K562 (cell line): ENCODE data around the gene COLQ. TPM values are rescaled to one million over a fixed set of nuclear protein-coding genes. Genes with fewer than 3 reads are reported as not detected.
A peak's percentile ranks its signal among the peaks of the same experiment; 100 is the strongest.

ENCODE experiments used
- ATAC-seq: fragments of 200-7000 bp; cut with Tn5 transposase; 3 replicates; pipeline ENCODE4 v1.9.1; 2020; ENCODE audit warnings: moderate library complexity
- BruUV-seq: library from RNA; stranded (reverse); fragments of 400-500 nt; replicated peaks from 2 replicates; lab custom pipeline; 2021; lab: Mats Ljungman, UMichigan
- CTCF ChIA-PET: fragments of 300-600 bp; formaldehyde crosslinking; extraction: SDS; loops from one replicate; lab custom pipeline; 2021; ENCODE audit warnings: low intra/inter-chr PET ratio; lab: Yijun Ruan, JAX
- POLR2A ChIA-PET: fragments of 300-600, 350-650 bp; sonication (Branson Sonifier 250); formaldehyde crosslinking; extraction: SDS; loops from one replicate; lab custom pipeline; 2021; ENCODE audit warnings: antibody characterized with exemption, inconsistent platforms; lab: Yijun Ruan, JAX
- DNase-seq, 4 experiments: peaks; one replicate each; pipeline versions ENCODE4 v3.0.0 to v3.0.0-alpha.2; 2011 to 2018; ENCODE audit warnings: low spot score in 3 of 4, mixed read lengths in 3 of 4; ENCODE audit errors: extremely low read depth in 1 of 4
- FAIRE-seq: peaks from 2 replicates; lab custom pipeline; 2011; peaks lifted over from hg19 to GRCh38; lab: Jason Lieb, UNC
- H2AFZ ChIP-seq: 2 replicates; pipeline ENCODE4 v1.6.0; 2011; ENCODE audit warnings: low read depth, low read length, control low read depth, inconsistent platforms
- H3K27ac ChIP-seq: fragments of 200-600 bp; 3 replicates; pipeline ENCODE4 v1.8.0; 2011; ENCODE audit warnings: low read depth, mild to moderate bottlenecking, control low read depth, inconsistent platforms, low read length, moderate library complexity, mixed read lengths; ENCODE audit errors: extremely low read depth
- H3K27me3 ChIP-seq, 2 experiments: fragments of 300-600 bp in 1 of 2; 2 replicates in 1 of 2; 3 replicates in 1 of 2; pipeline versions ENCODE4 v1.6.0 to v1.8.0; 2011; ENCODE audit warnings: inconsistent platforms in 2 of 2, low read length in 2 of 2, mild to moderate bottlenecking in 1 of 2, mixed read lengths in 1 of 2, moderate library complexity in 1 of 2; ENCODE audit not compliant: control insufficient read depth in 2 of 2, insufficient read depth in 2 of 2
- H3K36me3 ChIP-seq: fragments of 300-600 bp; 3 replicates; pipeline ENCODE4 v1.8.0; 2011; ENCODE audit warnings: mild to moderate bottlenecking, low read length, inconsistent platforms; ENCODE audit not compliant: control insufficient read depth, insufficient read depth
- H3K4me1 ChIP-seq, 2 experiments: fragments of 200-600 bp in 1 of 2; replicated peaks in 1 of 2; 2 replicates in 1 of 2; 3 replicates in 1 of 2; pipeline versions ENCODE4 v1.5.1 to v1.8.0; 2011; ENCODE audit warnings: inconsistent platforms in 2 of 2, low read length in 2 of 2, mild to moderate bottlenecking in 1 of 2, mixed read lengths in 1 of 2, moderate library complexity in 1 of 2; ENCODE audit not compliant: control insufficient read depth in 2 of 2, insufficient read depth in 2 of 2
- H3K4me2 ChIP-seq: 2 replicates; pipeline ENCODE4 v1.6.1; 2011; ENCODE audit warnings: low read length, control low read depth, inconsistent platforms, mixed read lengths; ENCODE audit not compliant: insufficient read depth
- H3K4me3 ChIP-seq: fragments of 200-600 bp; sonication (generic), shearing (Covaris generic); 2 replicates; pipeline ENCODE4 v1.5.1; 2016; ENCODE audit warnings: control low read depth, inconsistent platforms
- H3K79me2 ChIP-seq: fragments of 200-600 bp; 3 replicates; pipeline ENCODE4 v1.8.0; 2011; ENCODE audit warnings: low read length, inconsistent platforms; ENCODE audit not compliant: control insufficient read depth, insufficient read depth
- H3K9ac ChIP-seq, 2 experiments: 2 replicates each; pipeline versions ENCODE4 v1.6.0 to v1.6.1; 2011; ENCODE audit warnings: low read depth in 2 of 2, low read length in 2 of 2, control low read depth in 1 of 2, inconsistent platforms in 1 of 2, mild to moderate bottlenecking in 1 of 2, mixed read lengths in 1 of 2; ENCODE audit not compliant: insufficient read depth in 1 of 2
- H3K9me1 ChIP-seq: one replicate; pipeline ENCODE4 v1.6.0; 2011; ENCODE audit warnings: inconsistent platforms, mild to moderate bottlenecking, low read length, moderate library complexity; ENCODE audit not compliant: control insufficient read depth, insufficient read depth
- H3K9me3 ChIP-seq: replicated peaks from 2 replicates; pipeline ENCODE4 v1.5.1; 2011; ENCODE audit warnings: low read depth, low read length, inconsistent platforms; ENCODE audit not compliant: control insufficient read depth, insufficient read depth
- H4K20me1 ChIP-seq: replicated peaks from 2 replicates; pipeline ENCODE4 v1.6.1; 2011; ENCODE audit warnings: low read length, inconsistent platforms, mixed read lengths; ENCODE audit not compliant: control insufficient read depth, insufficient read depth
- CCAR2 ChIP-seq: fragments of 200-400 bp; formaldehyde crosslinking; IDR thresholded peaks from 2 replicates; pipeline ENCODE4 v1.6.1; 2017; ENCODE audit warnings: mild to moderate bottlenecking, low read depth, low read length
- EGR1 ChIP-seq: fragments of 450-650 bp; conservative IDR thresholded peaks from 2 replicates; pipeline ENCODE4 v1.6.1; 2017; ENCODE audit warnings: mild to moderate bottlenecking
- FOXP1 ChIP-seq: sonication (generic); formaldehyde crosslinking; IDR thresholded peaks from 2 replicates; pipeline ENCODE4 v1.8.0; 2022; ENCODE audit warnings: mild to moderate bottlenecking, missing genetic modification reagents
- GATAD2A ChIP-seq: fragments of 450-650 bp; IDR thresholded peaks from 2 replicates; pipeline ENCODE4 v1.6.1; 2017
- HDAC2 ChIP-seq: fragments of 450-650 bp; IDR thresholded peaks from 2 replicates; pipeline ENCODE4 v1.6.1; 2016; ENCODE audit warnings: mild to moderate bottlenecking
- ZZZ3 ChIP-seq: fragments of 450-650 bp; IDR thresholded peaks from 2 replicates; pipeline ENCODE4 v1.6.1; 2016; ENCODE audit warnings: antibody characterized with exemption, mild to moderate bottlenecking, moderate library complexity
- WGBS: fragments of 100-300 bp; shearing (Covaris generic); methylation state at CpG from one replicate; pipeline ENCODE4 v1.1.6; 2016; ENCODE audit warnings: low coverage, mixed read lengths; ENCODE audit not compliant: insufficient coverage; ENCODE audit errors: missing lambda C conversion rate; 5-methylcytosine and 5-hydroxymethylcytosine counted together
- in situ Hi-C: fragments of 300-500 bp; cut with MboI; formaldehyde crosslinking; loops from 4 replicates; pipeline ENCODE4 v1.15.0; 2018; ENCODE audit warnings: inconsistent platforms, mixed read lengths
- intact Hi-C: fragments of 100-400 bp; cut with micrococcal nuclease; formaldehyde crosslinking; loops from 2 replicates; pipeline ENCODE4 v1.14.2; 2022
- polyA plus RNA-seq, 8 experiments: library from polyadenylated mRNA; depleted of rRNA in 4 of 8; stranded (reverse) in 5 of 8; unstranded in 3 of 8; fragments of >200 nt; fragmentation: Nextera tagmentation in 2 of 8; fragmentation: Illumina TruSeq in 1 of 8; extraction: Ambion mirVana in 2 of 8; extraction: Trizol in 1 of 8; gene quantifications; 2 replicates each; pipeline versions ENCODE4 v1.2.1 to v1.2.3, GENCODE V29; 2011 to 2014; ENCODE audit warnings: inconsistent platforms in 1 of 8, missing spikeins in 1 of 8
- total RNA-seq, 7 experiments: library from RNA; depleted of rRNA in 6 of 7; stranded (reverse); fragments of >200 nt in 6 of 7; fragmentation: Illumina TruSeq in 2 of 7; extraction: Trizol in 2 of 7; gene quantifications; 2 replicates each; pipeline versions ENCODE4 v1.2.1 to v1.2.3, GENCODE V29; 2011 to 2021; ENCODE audit warnings: low replicate concordance in 1 of 7
- TF ChIP-seq, protein P1 (sequence below): fragments of 450-650 bp; formaldehyde crosslinking; IDR thresholded peaks from 2 replicates; pipeline ENCODE4 v1.4.0; 2020; ENCODE audit warnings: mild to moderate bottlenecking, moderate library complexity
- TF ChIP-seq, protein P2 (sequence below), 2 experiments: fragments of 200-800 bp in 1 of 2; sonication (Bioruptor generic) in 1 of 2; sonication (generic) in 1 of 2; formaldehyde crosslinking in 1 of 2; IDR thresholded peaks in 1 of 2; conservative IDR thresholded peaks in 1 of 2; 2 replicates each; pipeline versions ENCODE4 v1.5.0 to v1.6.1; 2016 to 2020; ENCODE audit warnings: missing compliant biosample characterization in 1 of 2, missing genetic modification characterization in 1 of 2, missing genetic modification reagents in 1 of 2
- TF ChIP-seq, protein P3 (sequence below): fragments of 250-450 bp; sonication (Bioruptor Pico); IDR thresholded peaks from 2 replicates; pipeline ENCODE4 v1.4.0; 2020
- TF ChIP-seq, protein P4 (sequence below): sonication (generic); formaldehyde crosslinking; IDR thresholded peaks from 2 replicates; pipeline ENCODE4 v1.8.1; 2023; ENCODE audit warnings: mild to moderate bottlenecking, missing genetic modification reagents

Gene COLQ
- total and polyA plus RNA-seq, 9 of the 15 experiments (the other 6 are each of a cell fraction or from before 2014, with no cell fraction given): 0.04 to 0.36 (median 0.27) TPM; not detected in 4

DNA sequence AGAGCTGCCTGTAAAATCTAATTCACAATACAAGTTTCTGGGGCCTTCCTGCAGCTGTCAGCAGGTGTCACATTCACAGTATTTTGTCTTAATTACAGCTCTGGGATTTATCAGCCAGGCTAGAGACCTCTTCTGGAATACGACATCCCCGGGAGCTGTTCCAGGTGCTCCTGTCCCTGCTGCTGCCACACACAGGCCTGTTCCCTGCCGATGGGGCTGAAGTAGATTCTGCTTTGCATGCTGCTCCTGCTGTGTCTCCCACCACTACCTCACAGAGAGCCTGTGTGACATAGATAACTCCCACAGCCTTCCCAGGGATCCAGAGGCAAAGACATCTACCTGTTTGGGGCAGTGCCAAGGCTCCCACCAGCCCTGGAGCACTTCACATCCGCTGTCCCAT is 20.4 kb downstream of the COLQ start:
- DNase-seq (no peak), ATAC-seq (no peak), FAIRE-seq (no peak)
- 2% methylated on average over 4 of the region's 4 CpGs for WGBS
- in situ Hi-C loops (no loop called here), intact Hi-C loops (no loop called here)
- ChIA-PET CTCF (no interaction called here), POLR2A (interaction anchor here (1.4 kb wide), 1 partner anchor 14 kb away, joined by 5 read pairs; no protein-coding TSS in a partner anchor)
- no peaks in the 10 kb centered on the region for H3K9me1 ChIP-seq
- no peak overlapping the region for H3K27ac ChIP-seq
- 0 out of 4 replicates have a peak overlapping the region, but pooled peaks of 1 of the 2 experiments have one; percentile 5 for H3K9ac ChIP-seq
- BruUV-seq: no TSS peak
- no peaks in the 10 kb centered on the region for H3K36me3 ChIP-seq
- H3K9me3 ChIP-seq: no peaks in the 10 kb centered on the region
- peaks cover 41 to 78% of the 10 kb centered on the region in 2 experiments for H3K27me3 ChIP-seq
- no peak overlapping the region for H3K4me3 ChIP-seq
- H2AFZ ChIP-seq: no peak overlapping the region
- no peaks in the 10 kb centered on the region for H4K20me1 ChIP-seq
- H3K79me2 ChIP-seq: no peaks in the 10 kb centered on the region
- no peaks in the 10 kb centered on the region for H3K4me1 ChIP-seq
- H3K4me2 ChIP-seq: no peak overlapping the region
- TF ChIP-seq EGR1: no peak
- TF ChIP-seq CCAR2: no peak
- TF ChIP-seq, protein P1, sequence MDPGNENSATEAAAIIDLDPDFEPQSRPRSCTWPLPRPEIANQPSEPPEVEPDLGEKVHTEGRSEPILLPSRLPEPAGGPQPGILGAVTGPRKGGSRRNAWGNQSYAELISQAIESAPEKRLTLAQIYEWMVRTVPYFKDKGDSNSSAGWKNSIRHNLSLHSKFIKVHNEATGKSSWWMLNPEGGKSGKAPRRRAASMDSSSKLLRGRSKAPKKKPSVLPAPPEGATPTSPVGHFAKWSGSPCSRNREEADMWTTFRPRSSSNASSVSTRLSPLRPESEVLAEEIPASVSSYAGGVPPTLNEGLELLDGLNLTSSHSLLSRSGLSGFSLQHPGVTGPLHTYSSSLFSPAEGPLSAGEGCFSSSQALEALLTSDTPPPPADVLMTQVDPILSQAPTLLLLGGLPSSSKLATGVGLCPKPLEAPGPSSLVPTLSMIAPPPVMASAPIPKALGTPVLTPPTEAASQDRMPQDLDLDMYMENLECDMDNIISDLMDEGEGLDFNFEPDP (CRISPR knock-in tag): no peak
- TF ChIP-seq, protein P2, sequence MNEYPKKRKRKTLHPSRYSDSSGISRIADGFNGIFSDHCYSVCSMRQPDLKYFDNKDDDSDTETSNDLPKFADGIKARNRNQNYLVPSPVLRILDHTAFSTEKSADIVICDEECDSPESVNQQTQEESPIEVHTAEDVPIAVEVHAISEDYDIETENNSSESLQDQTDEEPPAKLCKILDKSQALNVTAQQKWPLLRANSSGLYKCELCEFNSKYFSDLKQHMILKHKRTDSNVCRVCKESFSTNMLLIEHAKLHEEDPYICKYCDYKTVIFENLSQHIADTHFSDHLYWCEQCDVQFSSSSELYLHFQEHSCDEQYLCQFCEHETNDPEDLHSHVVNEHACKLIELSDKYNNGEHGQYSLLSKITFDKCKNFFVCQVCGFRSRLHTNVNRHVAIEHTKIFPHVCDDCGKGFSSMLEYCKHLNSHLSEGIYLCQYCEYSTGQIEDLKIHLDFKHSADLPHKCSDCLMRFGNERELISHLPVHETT (CRISPR knock-in tag; conservative IDR thresholded peaks at IDR 0.05 in 1 of 2, IDR thresholded peaks at IDR 0.05 in 1 of 2): no peak
- TF ChIP-seq, protein P3, sequence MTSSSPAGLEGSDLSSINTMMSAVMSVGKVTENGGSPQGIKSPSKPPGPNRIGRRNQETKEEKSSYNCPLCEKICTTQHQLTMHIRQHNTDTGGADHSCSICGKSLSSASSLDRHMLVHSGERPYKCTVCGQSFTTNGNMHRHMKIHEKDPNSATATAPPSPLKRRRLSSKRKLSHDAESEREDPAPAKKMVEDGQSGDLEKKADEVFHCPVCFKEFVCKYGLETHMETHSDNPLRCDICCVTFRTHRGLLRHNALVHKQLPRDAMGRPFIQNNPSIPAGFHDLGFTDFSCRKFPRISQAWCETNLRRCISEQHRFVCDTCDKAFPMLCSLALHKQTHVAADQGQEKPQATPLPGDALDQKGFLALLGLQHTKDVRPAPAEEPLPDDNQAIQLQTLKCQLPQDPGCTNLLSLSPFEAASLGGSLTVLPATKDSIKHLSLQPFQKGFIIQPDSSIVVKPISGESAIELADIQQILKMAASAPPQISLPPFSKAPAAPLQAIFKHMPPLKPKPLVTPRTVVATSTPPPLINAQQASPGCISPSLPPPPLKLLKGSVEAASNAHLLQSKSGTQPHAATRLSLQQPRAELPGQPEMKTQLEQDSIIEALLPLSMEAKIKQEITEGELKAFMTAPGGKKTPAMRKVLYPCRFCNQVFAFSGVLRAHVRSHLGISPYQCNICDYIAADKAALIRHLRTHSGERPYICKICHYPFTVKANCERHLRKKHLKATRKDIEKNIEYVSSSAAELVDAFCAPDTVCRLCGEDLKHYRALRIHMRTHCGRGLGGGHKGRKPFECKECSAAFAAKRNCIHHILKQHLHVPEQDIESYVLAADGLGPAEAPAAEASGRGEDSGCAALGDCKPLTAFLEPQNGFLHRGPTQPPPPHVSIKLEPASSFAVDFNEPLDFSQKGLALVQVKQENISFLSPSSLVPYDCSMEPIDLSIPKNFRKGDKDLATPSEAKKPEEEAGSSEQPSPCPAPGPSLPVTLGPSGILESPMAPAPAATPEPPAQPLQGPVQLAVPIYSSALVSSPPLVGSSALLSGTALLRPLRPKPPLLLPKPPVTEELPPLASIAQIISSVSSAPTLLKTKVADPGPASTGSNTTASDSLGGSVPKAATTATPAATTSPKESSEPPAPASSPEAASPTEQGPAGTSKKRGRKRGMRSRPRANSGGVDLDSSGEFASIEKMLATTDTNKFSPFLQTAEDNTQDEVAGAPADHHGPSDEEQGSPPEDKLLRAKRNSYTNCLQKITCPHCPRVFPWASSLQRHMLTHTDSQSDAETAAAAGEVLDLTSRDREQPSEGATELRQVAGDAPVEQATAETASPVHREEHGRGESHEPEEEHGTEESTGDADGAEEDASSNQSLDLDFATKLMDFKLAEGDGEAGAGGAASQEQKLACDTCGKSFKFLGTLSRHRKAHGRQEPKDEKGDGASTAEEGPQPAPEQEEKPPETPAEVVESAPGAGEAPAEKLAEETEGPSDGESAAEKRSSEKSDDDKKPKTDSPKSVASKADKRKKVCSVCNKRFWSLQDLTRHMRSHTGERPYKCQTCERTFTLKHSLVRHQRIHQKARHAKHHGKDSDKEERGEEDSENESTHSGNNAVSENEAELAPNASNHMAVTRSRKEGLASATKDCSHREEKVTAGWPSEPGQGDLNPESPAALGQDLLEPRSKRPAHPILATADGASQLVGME: no peak
- TF ChIP-seq, protein P4, sequence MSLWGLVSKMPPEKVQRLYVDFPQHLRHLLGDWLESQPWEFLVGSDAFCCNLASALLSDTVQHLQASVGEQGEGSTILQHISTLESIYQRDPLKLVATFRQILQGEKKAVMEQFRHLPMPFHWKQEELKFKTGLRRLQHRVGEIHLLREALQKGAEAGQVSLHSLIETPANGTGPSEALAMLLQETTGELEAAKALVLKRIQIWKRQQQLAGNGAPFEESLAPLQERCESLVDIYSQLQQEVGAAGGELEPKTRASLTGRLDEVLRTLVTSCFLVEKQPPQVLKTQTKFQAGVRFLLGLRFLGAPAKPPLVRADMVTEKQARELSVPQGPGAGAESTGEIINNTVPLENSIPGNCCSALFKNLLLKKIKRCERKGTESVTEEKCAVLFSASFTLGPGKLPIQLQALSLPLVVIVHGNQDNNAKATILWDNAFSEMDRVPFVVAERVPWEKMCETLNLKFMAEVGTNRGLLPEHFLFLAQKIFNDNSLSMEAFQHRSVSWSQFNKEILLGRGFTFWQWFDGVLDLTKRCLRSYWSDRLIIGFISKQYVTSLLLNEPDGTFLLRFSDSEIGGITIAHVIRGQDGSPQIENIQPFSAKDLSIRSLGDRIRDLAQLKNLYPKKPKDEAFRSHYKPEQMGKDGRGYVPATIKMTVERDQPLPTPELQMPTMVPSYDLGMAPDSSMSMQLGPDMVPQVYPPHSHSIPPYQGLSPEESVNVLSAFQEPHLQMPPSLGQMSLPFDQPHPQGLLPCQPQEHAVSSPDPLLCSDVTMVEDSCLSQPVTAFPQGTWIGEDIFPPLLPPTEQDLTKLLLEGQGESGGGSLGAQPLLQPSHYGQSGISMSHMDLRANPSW (CRISPR knock-in tag): no peak
- no peak for TF ChIP-seq FOXP1
- TF ChIP-seq HDAC2: no peak
- TF ChIP-seq ZZZ3: no peak
- no peak for TF ChIP-seq GATAD2A
